K562 (cell line): ENCODE measurements around the gene CYB5D1. TPM values are rescaled to one million over a fixed set of nuclear protein-coding genes. Genes with fewer than 3 reads are reported as not detected.
A peak's percentile ranks its signal among the peaks of the same experiment; 100 is the strongest.

Source experiments
- CAMTA2 ChIP-seq: fragments of 250-450 bp; sonication (Bioruptor Pico); conservative IDR thresholded peaks from 2 replicates; pipeline ENCODE4 v1.5.1; 2022
- CBFA2T3 ChIP-seq: fragments of 450-650 bp; IDR thresholded peaks from 2 replicates; pipeline ENCODE4 v1.6.1; 2017
- CBX1 ChIP-seq: sonication (generic); IDR thresholded peaks from 2 replicates; pipeline ENCODE4 v1.6.1; 2016; ENCODE audit warnings: antibody characterized with exemption, low read depth, mild to moderate bottlenecking
- FOXA1 ChIP-seq: fragments of 450-650 bp; IDR thresholded peaks from 2 replicates; pipeline ENCODE4 v1.6.1; 2016; ENCODE audit warnings: mild to moderate bottlenecking, borderline replicate concordance
- HNRNPK ChIP-seq: fragments of 200-400 bp; formaldehyde crosslinking; IDR thresholded peaks from one replicate; pipeline ENCODE4 v1.6.1; 2018; ENCODE audit warnings: mild to moderate bottlenecking, low read depth, low read length; ENCODE audit not compliant: poor library complexity, severe bottlenecking
- MBD1 ChIP-seq: fragments of 250-450 bp; sonication (Bioruptor Pico); IDR thresholded peaks from 2 replicates; pipeline ENCODE4 v1.8.0; 2022; ENCODE audit warnings: inconsistent platforms
- NFATC3 ChIP-seq: fragments of 450-650 bp; IDR thresholded peaks from 2 replicates; pipeline ENCODE4 v1.6.1; 2017; ENCODE audit warnings: mild to moderate bottlenecking
- NKRF ChIP-seq: fragments of 450-650 bp; IDR thresholded peaks from 2 replicates; pipeline ENCODE4 v1.6.1; 2016; ENCODE audit warnings: borderline replicate concordance
- NUFIP1 ChIP-seq: fragments of 450-650 bp; IDR thresholded peaks from 2 replicates; pipeline ENCODE4 v1.6.1; 2018; ENCODE audit not compliant: partially characterized antibody
- RBM17 ChIP-seq: fragments of 200-400 bp; formaldehyde crosslinking; IDR thresholded peaks from 2 replicates; pipeline ENCODE4 v1.6.1; 2017; ENCODE audit warnings: low read depth, mild to moderate bottlenecking, low read length, borderline replicate concordance
- SIN3A ChIP-seq, 2 experiments: fragments of 150-350 bp in 1 of 2; IDR thresholded peaks; 2 replicates each; pipeline ENCODE4 v1.6.1; 2011 to 2016; ENCODE audit warnings: borderline replicate concordance in 2 of 2, low read depth in 2 of 2, low read length in 2 of 2, mild to moderate bottlenecking in 2 of 2, moderate library complexity in 2 of 2; ENCODE audit not compliant: control insufficient read depth in 1 of 2
- SOX6 ChIP-seq: fragments of 450-650 bp; IDR thresholded peaks from 2 replicates; pipeline ENCODE4 v1.6.1; 2014; ENCODE audit warnings: mild to moderate bottlenecking
- SP1 ChIP-seq: sonication (generic); formaldehyde crosslinking; IDR thresholded peaks from 2 replicates; pipeline ENCODE4 v1.8.1; 2022; ENCODE audit warnings: mild to moderate bottlenecking, missing genetic modification reagents
- TBP ChIP-seq: optimal IDR thresholded peaks from 2 replicates; pipeline ENCODE3; 2011; ENCODE audit warnings: low read depth, low read length, improper control_type of control experiment
- TCF7L2 ChIP-seq: fragments of 150-350 bp; IDR thresholded peaks from 2 replicates; pipeline ENCODE4 v1.6.1; 2016; ENCODE audit warnings: low read depth, mild to moderate bottlenecking, low read length, moderate library complexity
- ZNF609 ChIP-seq: sonication (generic); formaldehyde crosslinking; IDR thresholded peaks from 2 replicates; pipeline ENCODE4 v1.8.1; 2023; ENCODE audit warnings: missing genetic modification reagents, mild to moderate bottlenecking, borderline replicate concordance
- ZNF655 ChIP-seq: fragments of 250-450 bp; sonication (Bioruptor Pico); IDR thresholded peaks from 2 replicates; pipeline ENCODE4 v1.5.0; 2021
- ZNF76 ChIP-seq: fragments of 250-450 bp; sonication (Bioruptor Pico); IDR thresholded peaks from 2 replicates; pipeline ENCODE4 v1.4.0; 2020; ENCODE audit warnings: mild to moderate bottlenecking, moderate library complexity, borderline replicate concordance
- ZNF778 ChIP-seq: fragments of 450-650 bp; formaldehyde crosslinking; IDR thresholded peaks from 2 replicates; pipeline ENCODE4 v1.4.0; 2020; ENCODE audit warnings: mild to moderate bottlenecking, moderate library complexity
- polyA plus RNA-seq, 8 experiments: library from polyadenylated mRNA; depleted of rRNA in 4 of 8; stranded (reverse) in 5 of 8; unstranded in 3 of 8; fragments of >200 nt; fragmentation: Nextera tagmentation in 2 of 8; fragmentation: Illumina TruSeq in 1 of 8; extraction: Ambion mirVana in 2 of 8; extraction: Trizol in 1 of 8; gene quantifications; 2 replicates each; pipeline versions ENCODE4 v1.2.1 to v1.2.3, GENCODE V29; 2011 to 2014; ENCODE audit warnings: inconsistent platforms in 1 of 8, missing spikeins in 1 of 8
- total RNA-seq, 7 experiments: library from RNA; depleted of rRNA in 6 of 7; stranded (reverse); fragments of >200 nt in 6 of 7; fragmentation: Illumina TruSeq in 2 of 7; extraction: Trizol in 2 of 7; gene quantifications; 2 replicates each; pipeline versions ENCODE4 v1.2.1 to v1.2.3, GENCODE V29; 2011 to 2021; ENCODE audit warnings: low replicate concordance in 1 of 7

CYB5D1 gene
- total and polyA plus RNA-seq, 9 of the 15 experiments (the other 6 are each of a cell fraction or from before 2014, with no cell fraction given): 2.4 to 7.9 (median 5.7) TPM

GRCh38 chr17:7841396-7841914 lies 16.3 kb upstream of the CYB5D1 start (continued):
- TF ChIP-seq ZNF609 (CRISPR knock-in tag): no peak
- TF ChIP-seq SIN3A (IDR thresholded peaks at IDR 0.05; ENCODE audit: borderline replicate concordance in 2 of 2, control insufficient read depth in 1 of 2, low read depth in 2 of 2, low read length in 2 of 2): peak in 1 of 2 experiments; percentile 6; a peak in 2 of 4 replicates
- no peak for TF ChIP-seq HNRNPK
- no peak; the same call in 1 of the 2 replicates for TF ChIP-seq NKRF
- TF ChIP-seq TCF7L2: no peak
- no peak for TF ChIP-seq ZNF655
- TF ChIP-seq SOX6: peak; percentile 34; the same call in 1 of the 2 replicates
- TF ChIP-seq TBP: no peak
- peak; percentile 37 for TF ChIP-seq CBFA2T3
- no peak for TF ChIP-seq CAMTA2 (CRISPR knock-in tag)
- TF ChIP-seq NUFIP1: no peak
- TF ChIP-seq ZNF76 (CRISPR knock-in tag): no peak
- no peak for TF ChIP-seq FOXA1
- no peak for TF ChIP-seq CBX1
- no peak for TF ChIP-seq SP1 (CRISPR knock-in tag)
- TF ChIP-seq ZNF778 (CRISPR knock-in tag): no peak
- no peak for TF ChIP-seq NFATC3
- no peak for TF ChIP-seq RBM17
- no peak for TF ChIP-seq MBD1 (CRISPR knock-in tag)
